IMR-90 (cell line): ENCODE results near the gene RASD2. TPM values are rescaled to one million over a fixed set of nuclear protein-coding genes. Genes with fewer than 3 reads are reported as not detected.
A peak's percentile ranks its signal among the peaks of the same experiment; 100 is the strongest.

ENCODE experiments used
- ATAC-seq: fragments of 200-7000 bp; cut with Tn5 transposase; 2 replicates; pipeline ENCODE4 v1.9.1; 2020; ENCODE audit warnings: low read depth, mild to moderate bottlenecking, moderate library complexity
- BruUV-seq: library from RNA; stranded (reverse); fragments of 400-500 nt; replicated peaks from 2 replicates; lab custom pipeline; 2021; lab: Mats Ljungman, UMichigan
- CTCF ChIA-PET: fragments of 300-600 bp; formaldehyde crosslinking; extraction: SDS; loops from one replicate; lab custom pipeline; 2021; ENCODE audit warnings: antibody characterized with exemption; lab: Yijun Ruan, JAX
- POLR2A ChIA-PET: fragments of 300-600 bp; sonication (Branson Sonifier 250); formaldehyde crosslinking; loops from one replicate; lab custom pipeline; 2022; ENCODE audit warnings: antibody characterized with exemption; ENCODE audit not compliant: unreplicated experiment; lab: Charles Lee
- DNase-seq: peaks from one replicate; pipeline ENCODE4 v3.0.0; 2013
- H2AFZ ChIP-seq: replicated peaks from 2 replicates; pipeline ENCODE3; 2013; ENCODE audit warnings: low read length, mild to moderate bottlenecking; ENCODE audit not compliant: poor library complexity
- H2AK5ac ChIP-seq: 2 replicates; pipeline ENCODE4 v1.6.1; 2013; ENCODE audit warnings: low read depth, low read length, inconsistent platforms
- H2AK9ac ChIP-seq: replicated peaks from 2 replicates; pipeline ENCODE3; 2013; ENCODE audit warnings: mild to moderate bottlenecking, low read depth, low read length, moderate library complexity; ENCODE audit not compliant: poor library complexity
- H2BK120ac ChIP-seq: 2 replicates; pipeline ENCODE4 v1.6.1; 2013; ENCODE audit warnings: low read depth, low read length, inconsistent platforms
- H2BK15ac ChIP-seq: 3 replicates; pipeline ENCODE4 v1.6.1; 2013; ENCODE audit warnings: low read depth, low read length, inconsistent platforms
- H2BK20ac ChIP-seq: 2 replicates; pipeline ENCODE4 v1.6.1; 2013; ENCODE audit warnings: low read depth, mild to moderate bottlenecking, inconsistent platforms, low read length, moderate library complexity
- H2BK5ac ChIP-seq: 2 replicates; pipeline ENCODE4 v1.6.1; 2013; ENCODE audit warnings: mild to moderate bottlenecking, low read depth, low read length, inconsistent platforms; ENCODE audit not compliant: poor library complexity, severe bottlenecking
- H3K14ac ChIP-seq: replicated peaks from 2 replicates; pipeline ENCODE4 v1.6.1; 2013; ENCODE audit warnings: low read depth, low read length, inconsistent platforms
- H3K18ac ChIP-seq: 2 replicates; pipeline ENCODE4 v1.6.1; 2013; ENCODE audit warnings: low read depth, low read length, control low read depth
- H3K23ac ChIP-seq: 2 replicates; pipeline ENCODE4 v1.6.1; 2013; ENCODE audit warnings: low read depth, low read length, inconsistent platforms
- H3K27ac ChIP-seq: 2 replicates; pipeline ENCODE4 v1.5.1; 2013; ENCODE audit warnings: mild to moderate bottlenecking, control low read depth, low read length; ENCODE audit not compliant: insufficient read depth
- H3K27me3 ChIP-seq: 2 replicates; pipeline ENCODE4 v1.6.1; 2013; ENCODE audit warnings: low read length; ENCODE audit not compliant: control insufficient read depth, insufficient read depth
- H3K36me3 ChIP-seq: 2 replicates; pipeline ENCODE4 v1.6.1; 2013; ENCODE audit warnings: low read length, mixed read lengths; ENCODE audit not compliant: control insufficient read depth, insufficient read depth
- H3K4ac ChIP-seq: 2 replicates; pipeline ENCODE4 v1.6.1; 2013; ENCODE audit warnings: low read depth, low read length, inconsistent platforms
- H3K4me1 ChIP-seq: 2 replicates; pipeline ENCODE4 v1.6.1; 2013; ENCODE audit warnings: low read length, mixed read lengths; ENCODE audit not compliant: control insufficient read depth, insufficient read depth
- H3K4me2 ChIP-seq: 2 replicates; pipeline ENCODE4 v1.6.1; 2013; ENCODE audit warnings: low read depth, mild to moderate bottlenecking, control low read depth, low read length, moderate library complexity
- H3K4me3 ChIP-seq: 2 replicates; pipeline ENCODE4 v1.5.1; 2013; ENCODE audit warnings: low read depth, mild to moderate bottlenecking, control low read depth, low read length, moderate library complexity; ENCODE audit not compliant: insufficient read depth
- H3K56ac ChIP-seq: 2 replicates; pipeline ENCODE4 v1.6.1; 2013; ENCODE audit warnings: low read length, inconsistent platforms; ENCODE audit not compliant: insufficient read depth; ENCODE audit errors: extremely low read depth
- H3K79me1 ChIP-seq, 2 experiments: 2 replicates each; pipeline ENCODE4 v1.6.1; 2013; ENCODE audit warnings: low read length in 2 of 2, inconsistent platforms in 1 of 2, low read depth in 1 of 2
- H3K9ac ChIP-seq: 2 replicates; pipeline ENCODE4 v1.6.1; 2013; ENCODE audit warnings: low read depth, low read length, control low read depth
- H3K9me1 ChIP-seq: 2 replicates; pipeline ENCODE4 v1.6.1; 2013; ENCODE audit warnings: low read length, inconsistent platforms; ENCODE audit not compliant: insufficient read depth
- H3K9me3 ChIP-seq: 2 replicates; pipeline ENCODE4 v1.6.1; 2013; ENCODE audit warnings: low read length; ENCODE audit not compliant: control insufficient read depth, insufficient read depth
- H4K20me1 ChIP-seq: 2 replicates; pipeline ENCODE4 v1.6.1; 2013; ENCODE audit warnings: low read length, inconsistent platforms; ENCODE audit not compliant: insufficient read depth
- H4K5ac ChIP-seq: 2 replicates; pipeline ENCODE4 v1.6.1; 2013; ENCODE audit warnings: mild to moderate bottlenecking, low read depth, low read length, control low read depth
- H4K8ac ChIP-seq, 2 experiments: 2 replicates each; pipeline ENCODE4 v1.6.1; 2013; ENCODE audit warnings: low read depth in 2 of 2, low read length in 2 of 2, control low read depth in 1 of 2, inconsistent platforms in 1 of 2
- H4K91ac ChIP-seq: 2 replicates; pipeline ENCODE4 v1.6.1; 2013; ENCODE audit warnings: low read depth, low read length, inconsistent platforms; ENCODE audit not compliant: insufficient read depth
- BHLHE40 ChIP-seq: fragments of 150-350 bp; IDR thresholded peaks from 2 replicates; pipeline ENCODE4 v1.6.1; 2016; ENCODE audit warnings: mild to moderate bottlenecking, low read depth, low read length
- CHD1 ChIP-seq: IDR thresholded peaks from 2 replicates; pipeline ENCODE4 v1.6.1; 2012; ENCODE audit warnings: low read depth, low read length, improper control_type of control experiment
- CTCF ChIP-seq: conservative IDR thresholded peaks from 2 replicates; pipeline ENCODE4 v1.5.1; 2012; ENCODE audit warnings: mild to moderate bottlenecking, low read depth, low read length, improper control_type of control experiment
- ELK1 ChIP-seq: fragments of 150-350 bp; IDR thresholded peaks from 2 replicates; pipeline ENCODE4 v1.6.1; 2016; ENCODE audit warnings: low read depth, mild to moderate bottlenecking, low read length, moderate library complexity, borderline replicate concordance
- FOS ChIP-seq: fragments of 150-350 bp; IDR thresholded peaks from 2 replicates; pipeline ENCODE4 v1.6.1; 2016; ENCODE audit warnings: low read depth, low read length
- MAFK ChIP-seq: IDR thresholded peaks from 2 replicates; pipeline ENCODE4 v1.6.1; 2012; ENCODE audit warnings: low read depth, low read length, improper control_type of control experiment
- MXI1 ChIP-seq: IDR thresholded peaks from 2 replicates; pipeline ENCODE4 v1.6.1; 2012; ENCODE audit warnings: low read depth, mild to moderate bottlenecking, low read length, moderate library complexity, borderline replicate concordance
- NFE2L2 ChIP-seq: fragments of 150-350 bp; IDR thresholded peaks from 2 replicates; pipeline ENCODE4 v1.6.1; 2016; ENCODE audit warnings: low read depth, mild to moderate bottlenecking, low read length
- POLR2A ChIP-seq: IDR thresholded peaks from 2 replicates; pipeline ENCODE4 v1.6.1; 2012; ENCODE audit warnings: mild to moderate bottlenecking, low read depth, low read length
- RAD21 ChIP-seq: IDR thresholded peaks from 2 replicates; pipeline ENCODE4 v1.6.1; 2012; ENCODE audit warnings: low read length, improper control_type of control experiment
- RCOR1 ChIP-seq: IDR thresholded peaks from 2 replicates; pipeline ENCODE4 v1.6.1; 2012; ENCODE audit warnings: mild to moderate bottlenecking, low read length, improper control_type of control experiment; ENCODE audit not compliant: insufficient replicate concordance
- RFX5 ChIP-seq: IDR thresholded peaks from 2 replicates; pipeline ENCODE4 v1.8.0; 2012; ENCODE audit warnings: low read depth, mild to moderate bottlenecking, low read length, moderate library complexity
- SMC3 ChIP-seq: fragments of 150-350 bp; IDR thresholded peaks from 2 replicates; pipeline ENCODE4 v1.6.1; 2016; ENCODE audit warnings: low read depth, mild to moderate bottlenecking, antibody characterized with exemption, low read length, moderate library complexity
- WGBS, 2 experiments: methylation state at CpG; one replicate each; pipeline versions ENCODE4 v1.1.5 to v1.1.7; 2013; ENCODE audit warnings: missing lambda C conversion rate in 2 of 2; ENCODE audit not compliant: insufficient read length in 1 of 2; ENCODE audit errors: extremely low coverage in 2 of 2; 5-methylcytosine and 5-hydroxymethylcytosine counted together
- dilution Hi-C: fragments of 300-500 bp; cut with HindIII; formaldehyde crosslinking; loops from one replicate; pipeline ENCODE4 v1.14.3; 2018; ENCODE audit warnings: low sequenced_read_pairs; ENCODE audit not compliant: unreplicated experiment
- in situ Hi-C: fragments of 300-500 bp; cut with MboI; formaldehyde crosslinking; loops from 3 replicates; pipeline ENCODE4 v1.14.3; 2019; ENCODE audit warnings: low sequenced_read_pairs, inconsistent platforms, mixed read lengths
- intact Hi-C: fragments of 100-400 bp; cut with micrococcal nuclease; formaldehyde crosslinking; loops from 2 replicates; pipeline ENCODE4 v1.10.0; 2022
- polyA plus RNA-seq, 3 experiments: library from polyadenylated mRNA; depleted of rRNA; stranded (reverse); fragments of >200 nt; gene quantifications; 2 replicates each; pipeline ENCODE4 v1.2.3, GENCODE V29; 2012; ENCODE audit warnings: low replicate concordance in 1 of 3
- total RNA-seq: library from RNA; depleted of rRNA; stranded (reverse); fragments of >200 nt; gene quantifications from 2 replicates; pipeline ENCODE4 v1.2.3, GENCODE V29; 2012

Gene RASD2
- total and polyA plus RNA-seq, 2 of the 4 experiments (the other 2 are of a cell fraction) = under 0.01 to 0.32 TPM

DNA sequence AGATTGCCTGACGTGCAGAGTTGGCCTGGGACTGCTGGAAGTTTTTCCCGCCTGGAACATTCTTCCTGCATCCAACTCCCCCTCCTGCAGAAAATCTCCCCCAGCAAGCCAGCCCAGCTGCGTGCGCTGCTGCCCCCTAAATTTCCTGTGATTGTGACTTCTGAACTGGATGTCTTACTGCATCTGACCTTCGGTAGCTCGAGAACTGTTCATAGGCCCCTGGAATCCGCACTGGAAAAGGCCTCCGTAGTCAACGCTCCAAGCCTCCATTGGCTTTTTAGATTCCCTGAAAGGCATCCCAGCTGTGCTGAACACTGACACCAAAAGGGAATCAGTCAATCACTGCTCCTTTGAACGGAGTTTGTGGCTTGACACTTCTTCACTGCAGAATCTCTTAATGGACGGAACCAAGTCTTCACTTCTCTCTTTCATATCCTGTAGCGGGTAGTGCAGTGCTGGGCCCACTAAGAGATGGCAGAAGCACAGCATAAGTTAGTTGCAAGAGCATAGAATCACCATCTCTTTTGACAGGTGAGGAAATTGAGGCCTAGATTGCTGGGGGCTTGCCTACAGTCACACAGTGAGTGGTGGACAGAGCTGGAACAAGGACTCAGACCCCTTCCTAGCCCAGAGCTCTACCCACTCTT, 14.2 kb upstream of the RASD2 start:
- H3K4ac ChIP-seq = no peak overlapping the region
- H3K27ac ChIP-seq = no peak overlapping the region
- no peaks in the 10 kb centered on the region for H3K9me1 ChIP-seq
- ChIA-PET CTCF (no interaction called here), POLR2A (no interaction called here)
- no peak overlapping the region for H2BK5ac ChIP-seq
- dilution Hi-C loops = no loop called here
- no peak overlapping the region for H3K4me2 ChIP-seq
- H2AK9ac ChIP-seq = no peak overlapping the region
- H3K4me1 ChIP-seq = peaks cover 3% of the 10 kb centered on the region; the same call in 1 of the 2 replicates
- H2AK5ac ChIP-seq = 0 out of 2 replicates have a peak overlapping the region, but pooled peaks have one; percentile 3
- H4K91ac ChIP-seq = no peak overlapping the region
- 78% methylated on average over 8 of the region's 12 CpGs; no CpG with 5 or more reads in 1 of the 2 experiments for WGBS, 2 experiments
- no peak overlapping the region for H3K23ac ChIP-seq
- H3K18ac ChIP-seq = no peak overlapping the region
- no peak overlapping the region for H3K4me3 ChIP-seq
- H3K79me1 ChIP-seq = no peaks in the 10 kb centered on the region
- DNase-seq = no peak
- in situ Hi-C loops = no loop called here
- BruUV-seq = no TSS peak
- H2AFZ ChIP-seq = no peak overlapping the region
- H4K5ac ChIP-seq = no peak overlapping the region
- H2BK120ac ChIP-seq = no peak overlapping the region
- no peak overlapping the region for H3K56ac ChIP-seq
- no peak overlapping the region for H2BK20ac ChIP-seq
- H3K27me3 ChIP-seq = peaks cover 10% of the 10 kb centered on the region
- no peak overlapping the region for H2BK15ac ChIP-seq
- no peak for ATAC-seq
- TF ChIP-seq RFX5 = no peak
- no peak for TF ChIP-seq MXI1
- TF ChIP-seq BHLHE40 = no peak
- TF ChIP-seq RCOR1 = no peak
- TF ChIP-seq CHD1 = no peak
- TF ChIP-seq MAFK = no peak
- no peak for TF ChIP-seq RAD21
- no peak for TF ChIP-seq NFE2L2
- TF ChIP-seq CTCF = no peak
- TF ChIP-seq SMC3 = no peak
- no peak for TF ChIP-seq POLR2A
- TF ChIP-seq ELK1 = no peak
- TF ChIP-seq FOS = no peak
- H3K14ac ChIP-seq = no peak overlapping the region
- no peak overlapping the region for H4K8ac ChIP-seq
- H3K9ac ChIP-seq = no peak overlapping the region
- peaks cover 3% of the 10 kb centered on the region; the same call in 1 of the 2 replicates for H3K9me3 ChIP-seq
- no peaks in the 10 kb centered on the region for H4K20me1 ChIP-seq
- no peaks in the 10 kb centered on the region for H3K36me3 ChIP-seq
- intact Hi-C loops = no loop called here
